Hematopoietic multipotent progenitor cell treated with erythropoietin and hydrocortisone succinate and interleukin-3 and kit ligand, for 17 days (in vitro differentiated cells): ENCODE data around the gene SLC8A2.

ENCODE experiments used
- DNase-seq: peaks from one replicate; pipeline ENCODE4 v3.0.0-alpha.2; 2015; ENCODE audit warnings: low spot score

The SLC8A2 gene

GRCh38 chr19:47505506-47505905, 33.8 kb upstream of the SLC8A2 start:
- DNase-seq: no peak

- DNase-seq: no peak
These were observed 32.1 kb upstream of the SLC8A2 start for GRCh38 chr19:47503826-47504150.

DNA sequence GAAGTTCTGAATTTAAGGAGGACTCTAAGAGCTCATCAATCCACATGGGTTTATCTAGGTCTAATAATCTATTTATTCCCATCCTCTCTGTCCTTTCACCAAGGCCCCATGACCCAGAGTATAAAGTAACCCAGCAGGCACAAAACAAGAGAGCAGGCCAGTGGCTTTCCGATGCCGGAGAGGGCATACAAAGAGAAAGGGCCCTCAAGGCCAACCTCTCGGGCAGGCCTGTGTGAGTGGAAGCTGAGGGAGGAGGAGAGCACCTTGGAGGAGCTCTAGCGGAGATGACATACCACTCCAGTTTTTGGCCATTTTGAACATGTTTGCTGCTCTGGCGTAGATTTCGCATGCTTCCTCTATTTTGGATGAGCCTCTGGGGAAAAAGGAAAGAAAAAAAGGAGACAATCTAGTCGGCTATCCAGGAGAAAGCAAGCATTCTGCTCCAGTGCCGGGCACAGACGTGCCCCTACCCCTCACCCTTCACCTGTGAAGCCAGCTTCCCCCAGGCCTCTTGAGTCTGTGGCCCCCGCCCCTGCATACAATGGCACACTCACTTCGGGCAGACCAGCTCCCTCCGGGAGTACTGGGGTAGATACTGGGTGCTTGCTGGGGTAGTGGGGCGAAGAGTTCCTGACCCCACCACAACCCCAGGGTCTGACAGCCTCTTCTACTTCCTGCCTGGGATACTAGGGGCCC, 31.6 kb upstream of the SLC8A2 start:
- no peak for DNase-seq

DNA sequence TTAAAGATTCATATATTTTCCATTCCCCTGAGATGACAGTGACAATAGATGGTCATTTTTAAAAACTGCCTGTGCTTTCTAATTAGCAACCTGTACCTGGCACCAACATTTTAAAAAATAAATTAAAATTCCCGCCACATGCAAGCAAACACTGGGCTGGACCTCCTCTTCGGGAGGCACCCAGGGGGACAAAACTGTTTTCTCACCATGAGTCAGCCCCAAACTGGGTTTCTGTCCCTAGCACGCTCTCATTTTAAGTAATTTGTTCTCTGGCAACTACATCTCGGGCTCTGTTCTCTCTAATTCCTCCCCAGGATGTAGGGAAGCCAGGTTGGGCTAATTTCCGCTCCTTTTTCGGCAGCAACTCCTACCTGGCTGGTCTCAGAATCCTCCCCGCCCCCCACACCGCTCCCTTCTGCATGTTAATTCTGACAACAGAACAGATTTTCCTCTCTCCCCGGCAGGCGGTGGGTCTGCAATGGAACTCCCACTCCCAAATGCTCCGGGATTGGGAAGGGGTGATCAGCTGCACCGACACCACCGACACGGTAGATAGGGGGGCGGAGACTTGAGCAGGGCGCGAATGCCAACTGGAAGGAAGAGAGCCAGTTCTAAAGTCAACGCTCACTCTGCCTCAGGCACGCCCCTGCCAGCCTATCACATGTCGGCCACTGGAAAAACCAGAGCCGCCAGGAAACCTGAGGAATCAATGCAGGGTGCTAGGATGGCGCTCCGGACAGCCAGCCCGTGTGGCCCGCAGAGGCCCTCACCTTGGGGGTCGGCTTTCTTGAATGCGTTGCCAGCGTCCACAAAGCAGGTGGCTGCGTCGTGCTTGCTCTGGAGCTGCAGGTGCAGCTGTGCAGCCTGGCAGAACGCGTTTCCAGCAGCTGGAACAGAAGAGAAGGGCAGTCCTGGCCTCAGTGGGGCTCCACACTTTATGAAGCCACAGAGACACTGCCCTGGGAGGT, 28.5 kb upstream of the SLC8A2 start:
- no peak for DNase-seq

DNA sequence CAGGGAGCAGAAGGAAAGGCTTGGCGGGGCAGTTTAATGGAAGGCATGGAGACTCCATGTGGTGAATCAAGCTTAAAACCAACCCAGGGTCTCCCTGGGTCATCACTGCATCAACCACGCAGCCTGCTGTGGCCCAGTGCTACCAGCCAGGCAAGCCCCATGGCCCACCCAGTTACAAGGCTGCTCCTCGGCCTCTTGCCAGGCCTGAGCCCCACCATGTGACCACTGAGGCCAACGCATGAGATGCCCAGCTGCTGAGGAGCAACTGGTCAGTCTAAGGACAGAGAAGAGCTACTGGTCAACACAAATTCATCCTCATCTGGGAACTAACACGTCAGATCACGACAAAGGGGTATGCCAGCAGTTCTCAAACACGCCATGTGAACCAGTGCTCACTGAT, 27.7 kb upstream of the SLC8A2 start:
- no peak for DNase-seq

DNA sequence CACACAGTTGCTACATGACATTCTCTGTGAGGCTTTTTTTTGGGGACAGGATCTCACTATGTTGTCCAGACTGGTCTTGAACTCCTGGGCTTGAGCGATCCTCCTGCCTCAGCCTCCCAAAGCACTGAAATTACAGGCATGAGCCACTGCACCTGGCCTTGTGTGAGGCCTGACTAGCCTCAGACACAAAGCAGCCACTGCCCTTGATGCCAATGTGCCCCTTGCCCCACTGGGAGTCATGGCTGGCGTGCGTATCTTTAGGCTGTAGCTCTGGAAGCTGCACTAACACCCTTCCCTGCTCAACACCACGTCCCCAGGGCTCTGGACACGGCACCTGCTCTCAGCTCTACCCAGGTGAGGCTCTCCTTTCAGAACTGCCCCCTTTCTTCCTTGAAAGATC, 26.9 kb upstream of the SLC8A2 start:
- no peak for DNase-seq

- peak; percentile 44 for DNase-seq
These were observed 26.3 kb upstream of the SLC8A2 start for GRCh38 chr19:47497821-47498520.

GRCh38 chr19:47497050-47497766, 25.5 kb upstream of the SLC8A2 start:
- peak; percentile 82 for DNase-seq

DNA sequence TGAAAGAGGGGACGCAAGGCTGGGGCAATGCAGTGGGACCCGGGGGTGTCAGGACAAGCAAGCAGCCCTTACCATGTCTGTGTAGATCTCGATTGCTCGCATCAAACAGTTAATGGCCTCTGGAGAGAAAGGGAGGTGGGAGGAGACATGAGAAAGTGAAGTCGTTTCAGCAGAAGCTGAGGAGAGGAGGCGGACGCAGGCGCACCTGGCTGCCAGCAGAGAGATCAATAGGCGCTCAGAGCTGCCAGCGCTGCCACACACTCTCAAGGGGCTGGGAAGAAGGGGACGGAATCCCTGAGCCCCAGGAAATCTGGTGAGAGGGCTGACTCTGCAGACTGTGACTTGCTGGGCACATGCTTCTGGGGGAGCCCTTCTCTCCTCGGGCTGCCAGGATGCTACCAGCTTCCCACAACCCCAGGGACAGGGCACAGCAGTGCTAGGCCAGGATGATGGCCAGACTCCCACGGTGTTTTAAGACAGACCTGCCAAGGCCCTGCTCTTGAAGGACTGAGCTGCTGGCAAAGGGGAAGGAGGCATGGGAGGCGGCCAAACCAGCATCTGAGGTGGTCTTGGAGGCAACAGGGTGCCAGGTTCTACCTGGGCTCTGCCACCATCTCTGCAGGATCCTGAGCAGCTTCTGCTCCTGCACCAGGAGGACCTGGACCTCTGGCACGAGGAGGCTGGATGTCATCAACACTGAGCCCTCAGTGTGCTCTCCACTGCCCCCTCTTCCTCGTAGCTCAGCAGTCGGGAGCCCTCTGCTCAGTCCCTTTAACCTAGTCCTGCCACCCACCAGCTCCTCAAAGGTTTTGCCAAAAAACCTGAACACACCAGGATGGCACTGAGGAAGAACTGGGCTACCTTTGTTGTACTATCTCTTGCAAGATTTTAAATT, 24.0 kb upstream of the SLC8A2 start:
- peak; percentile 42 for DNase-seq

DNA sequence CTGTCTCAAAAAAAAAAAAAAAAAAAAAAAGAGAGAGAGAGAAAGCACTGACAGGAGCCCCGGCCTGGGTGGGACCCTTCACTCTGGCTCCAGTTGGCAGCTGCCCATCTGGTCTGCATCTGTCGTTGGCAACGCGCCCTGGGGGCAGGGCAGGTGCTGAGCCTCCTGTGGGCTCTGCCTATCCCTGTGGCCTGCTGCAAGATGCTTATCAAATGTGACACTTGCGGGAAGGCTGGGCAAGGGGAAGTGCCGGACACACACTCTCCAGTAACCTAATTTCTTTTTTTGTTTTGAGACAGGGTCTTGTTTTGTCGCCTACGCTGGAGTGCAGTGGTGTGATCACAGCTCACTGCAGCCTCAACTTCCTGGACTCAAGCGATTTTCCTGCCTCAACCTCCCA, 23.0 kb upstream of the SLC8A2 start:
- DNase-seq: peak; percentile 89

DNA sequence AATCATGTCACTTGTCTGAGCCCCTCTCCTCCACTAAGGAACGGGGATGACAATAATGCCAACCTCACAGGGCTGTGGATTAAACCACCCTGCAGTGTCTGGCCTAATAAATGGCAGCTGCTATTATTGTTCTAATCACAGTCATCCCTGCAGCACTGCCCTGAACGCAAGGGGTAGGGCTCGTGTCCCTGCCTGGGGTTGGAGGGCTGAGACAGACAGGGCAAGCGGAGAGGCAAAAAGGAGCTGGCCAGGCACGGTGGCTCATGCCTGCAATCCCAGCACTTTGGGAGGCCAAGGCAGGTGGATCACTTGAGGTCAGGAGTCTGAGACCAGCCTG, 22.5 kb upstream of the SLC8A2 start:
- no peak for DNase-seq

DNA sequence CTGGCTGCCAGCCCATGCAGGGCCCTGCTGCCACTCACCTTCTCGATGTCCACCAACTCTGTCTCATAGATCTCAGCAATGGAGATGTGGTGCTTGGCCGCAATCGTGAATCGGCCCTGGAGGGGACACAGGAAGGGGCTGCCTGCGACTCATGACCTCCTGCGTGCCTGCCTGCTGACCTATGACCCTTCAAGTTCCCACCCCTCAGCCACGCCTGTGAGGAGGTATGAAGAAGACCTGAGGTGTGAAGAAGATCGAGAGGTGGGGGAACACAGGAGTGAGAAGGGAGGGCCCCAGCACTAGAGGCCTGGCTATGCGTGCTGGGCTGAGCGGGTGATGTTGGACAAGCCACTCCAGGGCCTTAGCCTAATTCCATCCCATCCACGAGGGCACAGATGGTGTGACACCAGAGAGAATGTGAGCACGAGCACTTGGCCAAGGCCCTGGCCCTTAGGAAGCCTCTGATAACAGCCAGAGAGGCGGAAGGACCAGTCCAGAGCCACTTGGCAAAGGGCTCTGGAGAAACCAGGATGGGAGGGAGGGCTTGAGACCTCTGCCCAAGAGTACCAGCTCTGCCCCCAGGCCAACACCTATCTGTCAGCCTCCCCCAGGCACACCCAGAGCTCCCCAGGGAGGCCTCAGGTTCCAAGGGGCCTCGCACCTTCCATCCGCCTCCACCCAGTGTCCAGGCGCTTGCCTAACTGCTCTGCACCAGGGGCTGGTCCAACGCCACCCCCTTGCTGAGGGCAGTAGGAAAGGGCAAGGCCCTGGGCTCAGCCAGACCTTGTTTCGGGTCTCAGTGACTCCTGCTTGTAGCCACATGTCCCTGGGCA, 21.9 kb upstream of the SLC8A2 start:
- no peak for DNase-seq

DNA sequence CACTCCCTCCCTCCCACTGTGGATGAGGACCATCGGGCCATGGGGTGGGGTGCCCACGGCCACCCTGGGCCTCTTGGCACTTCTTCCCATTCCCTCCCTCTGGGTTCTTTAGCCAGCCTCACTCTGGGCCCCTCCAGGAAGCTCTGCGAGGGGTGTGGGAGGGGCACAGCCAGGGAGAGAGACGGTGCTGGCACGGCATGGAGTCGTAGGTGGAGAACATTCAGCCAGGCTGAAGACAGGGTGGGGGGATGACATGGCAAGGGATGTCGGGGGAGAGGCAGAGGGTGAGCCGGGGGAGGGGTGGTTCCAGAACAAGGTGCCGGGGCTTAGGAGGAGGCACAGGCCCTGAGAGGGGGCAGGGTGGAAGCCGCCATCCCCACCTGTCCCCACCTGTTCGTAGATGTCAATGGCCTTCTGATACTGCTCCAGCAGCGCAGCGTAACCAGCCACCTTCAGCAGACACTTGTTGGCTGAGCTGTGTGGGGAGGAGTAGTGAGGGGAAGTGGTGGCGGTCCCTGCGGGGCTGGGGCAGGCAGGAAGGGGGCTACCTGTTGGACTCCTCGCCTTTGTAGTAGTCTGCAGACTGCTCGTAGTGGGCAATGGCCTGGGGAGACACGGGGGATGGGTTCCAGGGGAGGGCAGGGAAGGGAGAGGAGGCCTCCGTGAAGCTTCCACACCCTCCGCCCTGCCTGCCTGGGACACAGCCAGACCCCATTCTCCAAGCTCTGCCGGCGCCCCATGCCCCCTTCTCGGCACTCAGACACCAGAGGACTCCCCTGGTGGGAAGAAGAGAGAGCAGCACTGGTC, 21.1 kb upstream of the SLC8A2 start:
- DNase-seq: no peak

GRCh38 chr19:47492137-47492533, 20.4 kb upstream of the SLC8A2 start:
- no peak for DNase-seq

- DNase-seq: no peak
These were observed 19.9 kb upstream of the SLC8A2 start for GRCh38 chr19:47491358-47492136.

GRCh38 chr19:47490847-47491246, 19.2 kb upstream of the SLC8A2 start:
- DNase-seq: no peak

- no peak for DNase-seq
These were observed 18.3 kb upstream of the SLC8A2 start for GRCh38 chr19:47490031-47490430.

DNA sequence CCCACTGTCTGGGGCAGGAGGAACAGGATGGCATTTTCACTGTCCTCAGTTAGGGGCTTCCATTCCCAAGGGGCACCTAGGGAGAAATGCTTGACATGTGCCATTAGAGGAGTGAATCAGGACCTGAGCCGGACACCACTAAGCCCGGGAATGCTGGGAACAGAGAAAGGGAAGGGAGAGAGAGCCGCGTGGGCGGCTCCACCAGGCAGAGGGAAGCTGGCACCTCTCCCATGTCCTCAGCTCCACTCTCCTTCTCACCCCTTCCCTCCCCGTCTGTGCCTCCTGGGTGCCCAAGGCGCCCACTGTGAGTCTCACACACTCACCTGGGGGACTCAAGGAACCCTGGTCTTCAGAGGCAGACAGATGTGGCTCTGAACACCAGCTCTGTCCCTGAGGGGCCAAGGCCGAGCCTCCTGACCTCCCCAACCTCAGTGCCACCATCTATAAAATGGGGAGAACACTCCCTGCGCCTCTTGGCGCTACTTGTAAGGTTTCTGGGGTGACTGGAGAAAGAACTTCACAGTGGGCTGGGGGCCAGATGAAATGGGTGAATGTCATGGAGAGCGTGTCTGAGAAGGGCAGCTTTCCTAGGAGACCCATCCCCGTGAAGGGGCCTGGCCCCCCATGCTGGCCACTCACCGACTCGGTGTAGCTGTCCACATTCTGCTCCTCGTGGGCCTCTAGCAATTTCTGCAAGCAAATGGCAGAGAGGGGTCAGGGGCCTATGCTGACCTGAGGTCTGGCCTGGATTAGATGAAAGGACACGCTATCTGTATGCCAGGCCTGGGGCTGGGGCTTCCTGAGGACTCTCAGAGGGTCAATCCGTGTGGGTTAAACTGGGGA, 17.6 kb upstream of the SLC8A2 start:
- no peak for DNase-seq
